HFF-Myc (cell line): ENCODE measurements around the gene PNCK.
"Not testable (repeated sequence)": the region's sequence is repeated elsewhere in the genome, so short reads cannot be mapped to it uniquely, and the experiment has no call there.

Experiments used
- DNase-seq: peaks from one replicate; pipeline ENCODE4 v3.0.0-alpha.2; 2011; ENCODE audit warnings: low read depth; ENCODE audit errors: extremely low read depth
- H3K4me3 ChIP-seq: replicated peaks from 2 replicates; pipeline ENCODE4 v1.5.1; 2011; ENCODE audit warnings: low read depth, mild to moderate bottlenecking, control low read depth, low read length
- TF ChIP-seq, protein P1 (sequence below): IDR thresholded peaks from 2 replicates; pipeline ENCODE4 v1.5.1; 2012; ENCODE audit warnings: mild to moderate bottlenecking, low read depth, low read length, control low read depth; ENCODE audit errors: missing control alignments

The PNCK gene

GRCh38 chrX:153703036-153703370 lies 29.4 kb upstream of the PNCK start:
- TF ChIP-seq, protein P1, sequence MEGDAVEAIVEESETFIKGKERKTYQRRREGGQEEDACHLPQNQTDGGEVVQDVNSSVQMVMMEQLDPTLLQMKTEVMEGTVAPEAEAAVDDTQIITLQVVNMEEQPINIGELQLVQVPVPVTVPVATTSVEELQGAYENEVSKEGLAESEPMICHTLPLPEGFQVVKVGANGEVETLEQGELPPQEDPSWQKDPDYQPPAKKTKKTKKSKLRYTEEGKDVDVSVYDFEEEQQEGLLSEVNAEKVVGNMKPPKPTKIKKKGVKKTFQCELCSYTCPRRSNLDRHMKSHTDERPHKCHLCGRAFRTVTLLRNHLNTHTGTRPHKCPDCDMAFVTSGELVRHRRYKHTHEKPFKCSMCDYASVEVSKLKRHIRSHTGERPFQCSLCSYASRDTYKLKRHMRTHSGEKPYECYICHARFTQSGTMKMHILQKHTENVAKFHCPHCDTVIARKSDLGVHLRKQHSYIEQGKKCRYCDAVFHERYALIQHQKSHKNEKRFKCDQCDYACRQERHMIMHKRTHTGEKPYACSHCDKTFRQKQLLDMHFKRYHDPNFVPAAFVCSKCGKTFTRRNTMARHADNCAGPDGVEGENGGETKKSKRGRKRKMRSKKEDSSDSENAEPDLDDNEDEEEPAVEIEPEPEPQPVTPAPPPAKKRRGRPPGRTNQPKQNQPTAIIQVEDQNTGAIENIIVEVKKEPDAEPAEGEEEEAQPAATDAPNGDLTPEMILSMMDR: no peak
- DNase-seq: no peak
- no peak overlapping the region for H3K4me3 ChIP-seq

GRCh38 chrX:153702336-153703035 lies 28.9 kb upstream of the PNCK start:
- no peak for DNase-seq
- no peak overlapping the region for H3K4me3 ChIP-seq
- TF ChIP-seq, protein P1: no peak

GRCh38 chrX:153701706-153702105 lies 28.1 kb upstream of the PNCK start:
- TF ChIP-seq, protein P1: no peak
- no peak for DNase-seq
- no peak overlapping the region for H3K4me3 ChIP-seq

DNA sequence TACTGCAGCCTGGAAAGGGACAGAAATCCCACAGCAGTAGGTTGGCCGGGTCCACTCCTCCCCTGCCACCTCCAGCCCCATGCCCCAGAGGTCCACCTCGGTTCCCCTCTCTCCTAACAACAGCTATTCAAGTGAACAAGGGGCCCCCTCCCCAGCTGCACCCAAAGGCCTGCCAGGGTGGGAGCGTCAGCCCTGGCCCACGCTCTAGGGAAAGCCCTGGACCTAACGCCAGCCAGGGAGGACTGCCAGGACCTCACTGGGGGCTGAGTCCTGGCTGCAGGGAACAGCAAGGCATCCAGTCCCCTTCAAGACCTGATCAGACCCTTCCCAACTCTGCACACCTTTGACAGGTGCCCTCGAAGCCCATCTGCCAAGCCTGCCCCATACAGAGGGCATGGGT lies 27.4 kb upstream of the PNCK start:
- DNase-seq: no peak
- no peak overlapping the region for H3K4me3 ChIP-seq
- TF ChIP-seq, protein P1: no peak

DNA sequence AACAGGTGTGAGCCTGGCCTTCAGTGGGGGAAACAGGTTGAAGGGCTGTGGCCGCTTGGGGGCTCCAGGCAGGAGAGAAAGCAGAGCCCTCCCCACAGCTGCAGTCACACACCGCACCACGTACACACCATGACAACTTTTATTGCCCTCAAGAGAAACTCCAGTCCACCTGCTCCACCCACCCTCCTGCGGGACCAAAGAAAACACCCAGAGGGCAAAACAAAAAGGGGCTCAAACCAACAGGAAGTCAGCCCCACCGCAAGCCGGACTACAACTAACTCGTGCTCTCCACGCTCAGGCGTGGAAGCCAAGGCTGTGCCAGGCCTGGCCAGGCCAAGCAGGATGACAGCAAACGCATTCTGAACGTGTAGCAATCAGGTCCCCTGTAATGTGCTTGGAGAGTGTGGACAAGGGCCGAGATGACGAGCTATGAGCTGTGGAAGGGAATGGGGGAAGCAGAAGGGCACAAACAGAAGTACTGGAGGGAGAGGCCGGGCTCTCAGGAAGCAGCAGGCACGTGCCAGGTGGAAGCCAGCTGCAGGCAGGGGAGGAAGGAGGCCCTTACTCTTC lies 26.8 kb upstream of the PNCK start:
- DNase-seq: no peak
- TF ChIP-seq, protein P1: no peak
- H3K4me3 ChIP-seq: no peak overlapping the region

- DNase-seq, H3K4me3 ChIP-seq: not testable (repeated sequence)
These were observed 26.3 kb upstream of the PNCK start for GRCh38 chrX:153699784-153700371.

DNA sequence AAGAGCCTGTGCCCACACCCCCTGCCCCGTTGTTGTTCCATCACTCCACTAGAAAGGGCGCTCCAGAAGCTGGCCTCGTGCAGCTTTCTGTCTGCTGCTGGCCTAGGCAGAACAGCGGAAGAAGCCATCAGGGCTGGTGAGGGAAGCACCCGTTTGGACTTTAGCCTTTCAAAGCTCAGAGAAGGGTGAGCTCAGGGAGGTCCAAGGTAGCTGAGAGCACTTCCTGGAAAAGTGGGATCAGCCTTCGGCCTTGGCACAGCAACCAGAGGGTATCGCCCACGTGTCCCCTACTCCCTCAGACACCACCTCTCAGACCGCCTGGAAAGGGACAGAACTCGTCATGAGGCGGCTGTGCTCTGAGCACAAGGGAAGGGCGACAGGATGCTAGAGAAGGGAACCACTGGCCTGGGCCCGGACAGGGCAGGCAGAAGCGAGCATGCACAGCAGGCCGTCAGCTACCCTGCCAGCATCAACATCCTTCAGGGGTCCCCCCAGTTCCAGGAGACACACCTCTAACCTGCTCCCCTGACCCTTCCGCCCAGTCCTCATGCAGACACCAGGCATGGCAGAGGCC lies 25.7 kb upstream of the PNCK start:
- not testable (repeated sequence) for H3K4me3 ChIP-seq, DNase-seq
